ENCODE data around the gene HSPA6.
"Not testable (repeated sequence)": the region's sequence is repeated elsewhere in the genome, so short reads cannot be mapped to it uniquely, and the experiment has no call there.

GRCh38 chr1:161523041-161523816, 1.1 kb upstream of the HSPA6 start:
- not testable (repeated sequence) for TF ChIP-seq CTCF, POLR2A (IDR thresholded peaks at IDR 0.05)
